ENCODE data around the gene SCLY.

SCLY gene

DNA sequence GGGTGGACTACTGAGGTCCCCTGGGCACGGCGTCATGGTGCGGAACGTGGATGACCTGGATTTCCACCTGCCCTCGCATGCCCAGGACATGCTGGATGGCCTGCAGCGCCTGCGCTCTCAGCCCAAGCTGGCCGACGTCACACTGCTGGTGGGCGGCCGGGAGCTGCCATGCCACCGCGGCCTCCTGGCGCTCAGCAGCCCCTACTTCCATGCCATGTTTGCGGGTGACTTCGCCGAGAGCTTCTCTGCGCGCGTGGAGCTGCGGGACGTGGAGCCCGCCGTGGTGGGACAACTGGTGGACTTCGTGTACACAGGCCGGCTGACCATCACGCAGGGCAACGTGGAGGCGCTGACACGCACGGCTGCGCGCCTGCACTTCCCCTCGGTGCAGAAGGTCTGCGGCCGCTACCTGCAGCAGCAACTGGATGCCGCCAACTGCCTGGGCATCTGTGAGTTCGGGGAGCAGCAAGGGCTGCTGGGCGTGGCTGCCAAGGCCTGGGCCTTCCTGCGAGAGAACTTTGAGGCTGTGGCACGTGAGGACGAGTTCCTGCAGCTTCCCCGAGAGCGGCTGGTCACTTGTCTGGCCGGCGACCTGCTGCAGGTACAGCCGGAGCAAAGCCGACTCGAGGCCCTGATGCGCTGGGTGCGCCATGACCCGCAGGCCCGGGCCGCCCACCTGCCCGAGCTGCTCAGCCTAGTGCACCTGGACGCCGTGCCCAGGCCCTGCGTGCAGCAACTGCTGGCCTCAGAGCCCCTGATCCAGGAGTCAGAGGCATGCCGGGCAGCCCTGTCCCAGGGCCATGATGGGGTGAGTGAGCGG lies 80.1 kb downstream of the SCLY start:
- no peak for DNase-seq (ENCODE audit: low read depth)

DNA sequence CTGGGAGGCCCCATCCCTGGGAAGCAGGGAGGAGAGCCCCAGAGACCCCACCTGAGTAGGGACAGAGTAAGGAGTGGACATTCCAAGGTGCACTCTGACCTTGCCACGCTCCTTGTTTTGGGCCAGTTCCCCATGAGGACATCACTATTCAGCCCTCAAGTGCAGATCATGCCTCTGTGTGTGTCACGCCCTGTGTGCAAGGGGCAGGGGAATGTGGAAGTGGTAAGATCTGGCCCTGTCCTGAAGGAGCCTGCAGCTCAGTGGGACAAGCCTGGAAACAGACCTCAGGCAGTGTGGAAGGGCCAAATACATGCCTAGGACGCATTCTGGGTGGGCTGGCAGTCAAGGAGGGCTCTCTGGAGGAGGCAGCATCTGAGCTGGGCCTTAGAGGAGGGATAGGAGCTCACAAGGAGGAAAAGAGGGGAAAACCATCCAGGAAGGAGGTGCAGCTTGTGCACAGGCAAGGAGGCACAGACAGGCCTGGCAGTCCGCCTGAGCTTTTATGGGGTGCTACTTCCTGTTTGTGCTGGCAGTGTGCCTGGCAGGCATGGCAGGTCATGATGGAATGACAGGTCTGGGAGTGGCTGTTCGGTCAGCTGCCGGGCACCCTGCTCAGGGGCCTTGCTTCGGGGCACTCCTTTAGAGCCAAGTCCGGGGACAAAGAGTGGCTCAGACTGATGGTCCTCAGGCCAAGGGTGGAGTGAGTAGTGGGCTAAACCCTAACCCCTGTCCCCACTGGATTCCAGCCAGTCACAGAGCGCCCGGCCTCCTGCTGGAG lies 80.9 kb downstream of the SCLY start:
- no peak for DNase-seq (ENCODE audit: low read depth)

DNA sequence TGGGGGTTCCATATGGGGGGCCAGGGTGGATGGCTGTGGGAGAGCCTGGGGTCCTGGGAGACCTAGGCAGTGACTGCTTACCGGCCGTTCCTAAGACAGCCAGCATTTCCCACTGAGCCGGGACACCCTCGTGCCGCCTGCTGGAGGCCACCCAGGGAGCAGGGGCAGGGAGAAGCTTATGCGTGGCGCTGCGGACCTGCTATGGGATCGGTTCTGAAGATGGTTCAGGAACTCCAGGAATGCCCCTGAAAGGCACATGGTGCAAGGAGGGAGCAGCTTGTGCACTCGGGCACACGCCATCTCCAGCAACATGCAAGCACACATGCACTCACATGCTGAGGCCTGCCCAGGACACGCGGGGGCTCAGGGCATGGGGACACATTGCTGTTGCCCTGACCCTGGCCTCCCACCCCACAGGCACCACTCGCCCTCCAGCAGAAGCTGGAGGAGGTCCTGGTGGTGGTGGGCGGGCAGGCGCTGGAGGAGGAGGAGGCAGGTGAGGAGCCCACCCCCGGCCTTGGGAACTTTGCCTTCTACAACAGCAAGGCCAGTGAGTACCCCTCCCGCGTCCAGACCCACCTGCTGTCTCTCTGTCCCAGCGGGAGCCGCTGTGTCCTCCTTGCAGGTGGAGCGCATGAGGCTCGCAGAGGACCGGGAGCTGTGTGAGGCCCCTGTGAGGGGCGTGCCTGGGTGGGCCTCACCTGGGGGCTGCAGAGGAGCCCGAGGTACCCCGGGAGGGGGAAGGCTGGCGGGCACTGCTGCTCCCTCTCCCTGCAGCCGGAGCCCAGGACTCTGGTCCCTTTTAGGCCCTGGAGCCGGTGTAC lies 81.8 kb downstream of the SCLY start:
- no peak for DNase-seq (ENCODE audit: low read depth)

DNA sequence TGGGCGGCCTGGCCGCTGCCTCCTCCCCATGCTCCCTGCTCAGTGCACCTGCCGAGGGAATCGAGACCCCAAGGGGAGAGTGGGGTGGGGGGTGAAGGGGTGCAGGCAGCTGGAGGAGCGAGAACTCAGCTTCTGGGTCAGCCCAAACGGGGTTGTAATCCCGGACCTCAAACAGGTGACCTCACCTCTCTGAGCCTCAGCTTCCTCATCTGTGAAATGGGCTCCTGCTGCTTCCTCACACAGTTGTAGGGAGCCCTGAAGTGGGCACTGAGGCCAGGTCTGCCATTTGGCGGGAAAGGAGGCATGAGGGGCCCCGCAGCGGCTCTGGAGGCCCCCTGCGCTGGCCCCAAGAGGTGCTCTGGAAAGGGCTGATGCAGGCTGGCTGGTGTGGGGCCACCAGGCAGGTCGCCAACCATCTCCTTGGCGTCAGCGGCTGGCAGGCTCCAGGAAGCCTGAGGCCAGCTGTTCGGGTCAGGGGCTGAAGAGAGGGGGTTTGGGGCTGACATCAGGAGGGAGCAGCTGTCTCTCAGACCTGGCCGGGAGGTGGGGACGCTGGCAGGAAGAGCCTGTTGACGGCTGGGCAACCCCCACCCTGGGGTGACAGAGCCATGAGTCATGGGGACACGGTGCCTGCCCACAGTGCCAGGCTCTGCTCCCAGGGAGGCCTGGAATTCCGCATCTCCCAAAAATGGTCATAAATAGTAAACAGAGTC lies 82.6 kb downstream of the SCLY start:
- no peak for DNase-seq (ENCODE audit: low read depth)

DNA sequence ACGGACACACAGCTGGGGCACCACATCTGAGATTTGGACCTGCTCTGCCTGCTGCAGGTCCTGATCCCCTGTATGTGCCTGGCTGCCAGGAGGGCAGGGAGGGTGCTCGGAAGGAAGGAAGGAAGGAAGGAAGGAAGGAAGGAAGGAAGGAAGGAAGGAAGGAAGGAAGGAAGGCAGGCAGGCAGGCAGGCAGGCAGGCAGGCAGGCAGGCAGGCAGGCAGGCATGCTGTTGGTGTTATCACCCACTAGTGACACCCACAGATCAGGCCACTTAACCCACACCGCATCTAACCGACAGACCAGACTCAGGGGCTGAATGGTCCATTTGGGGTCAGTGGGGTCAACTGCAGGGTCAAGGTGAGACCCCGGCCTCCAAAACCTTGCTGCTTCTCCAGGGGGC lies 83.5 kb downstream of the SCLY start:
- no peak for DNase-seq (ENCODE audit: low read depth)

DNA sequence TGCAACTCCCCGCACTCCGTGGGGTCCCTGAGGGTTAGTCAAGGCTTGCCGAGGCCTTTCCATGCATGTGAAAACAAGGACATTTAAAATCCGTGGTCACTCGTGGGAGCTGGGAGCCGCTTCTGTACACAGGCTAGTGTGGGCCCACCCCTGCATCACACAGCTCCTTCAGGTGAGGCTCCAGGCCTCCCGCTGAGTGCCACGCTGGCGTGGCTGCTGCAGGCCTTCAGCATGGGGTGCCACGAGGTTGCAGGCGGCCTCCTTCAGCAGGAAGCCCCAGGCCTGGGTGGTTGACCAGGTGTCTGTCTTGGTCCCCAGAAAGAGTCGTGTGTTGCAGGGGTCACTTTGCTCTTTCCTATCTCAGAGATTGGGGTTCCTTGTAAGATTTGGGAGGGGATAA lies 84.2 kb downstream of the SCLY start:
- no peak for DNase-seq (ENCODE audit: low read depth)

DNA sequence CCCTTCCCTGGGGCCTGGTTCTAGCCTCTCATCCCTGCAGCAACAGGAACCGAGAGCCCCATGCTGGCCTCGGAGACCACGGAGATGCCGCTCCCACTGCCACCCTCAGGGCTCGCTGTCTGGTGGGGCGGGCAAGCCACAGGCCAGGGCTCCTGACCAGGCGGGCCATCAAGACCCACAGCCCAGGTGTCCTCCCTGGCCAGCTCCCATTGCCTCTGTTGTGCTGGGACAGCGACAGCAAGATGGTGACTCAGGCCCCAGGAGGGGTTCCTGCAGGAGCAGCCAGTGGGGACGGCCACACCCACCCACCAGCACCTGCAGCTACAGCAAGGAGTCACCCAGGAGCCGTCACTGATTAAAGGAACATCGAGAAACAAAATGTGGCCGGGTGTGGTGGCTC lies 85.0 kb downstream of the SCLY start:
- no peak for DNase-seq (ENCODE audit: low read depth)

DNA sequence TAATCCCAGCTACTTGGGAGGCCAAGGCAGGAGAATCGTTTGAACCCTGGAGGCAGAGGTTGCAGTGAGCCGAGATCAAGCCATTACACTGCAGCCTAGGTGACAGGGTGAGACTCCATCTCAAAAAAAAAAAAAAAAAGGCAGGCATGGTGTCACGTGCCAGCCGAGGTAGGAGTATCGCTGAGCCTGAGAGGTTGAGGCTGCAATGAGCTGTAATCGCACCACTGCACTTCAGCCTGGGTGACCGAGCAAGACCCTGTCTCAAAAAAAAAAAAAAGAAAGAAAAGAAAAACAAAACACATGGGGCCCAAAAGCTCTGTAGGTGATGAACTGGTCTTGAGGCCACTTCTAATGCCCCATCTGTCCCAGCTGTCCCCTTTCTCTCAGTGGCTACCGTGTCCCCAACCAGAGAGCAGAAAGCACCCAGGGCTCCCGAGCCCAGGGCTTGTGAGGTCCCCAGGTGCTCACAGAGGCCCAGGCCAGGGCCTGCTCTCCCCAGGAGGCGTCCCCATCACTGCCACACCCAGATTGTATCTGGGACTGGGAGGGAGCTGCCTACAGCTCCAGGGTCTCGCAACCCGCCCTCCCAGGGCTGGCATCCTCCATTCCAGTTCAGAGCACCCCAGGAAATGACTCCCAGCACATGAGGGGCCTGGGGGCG lies 86.2 kb downstream of the SCLY start:
- DNase-seq (ENCODE audit: low read depth) = no peak

DNA sequence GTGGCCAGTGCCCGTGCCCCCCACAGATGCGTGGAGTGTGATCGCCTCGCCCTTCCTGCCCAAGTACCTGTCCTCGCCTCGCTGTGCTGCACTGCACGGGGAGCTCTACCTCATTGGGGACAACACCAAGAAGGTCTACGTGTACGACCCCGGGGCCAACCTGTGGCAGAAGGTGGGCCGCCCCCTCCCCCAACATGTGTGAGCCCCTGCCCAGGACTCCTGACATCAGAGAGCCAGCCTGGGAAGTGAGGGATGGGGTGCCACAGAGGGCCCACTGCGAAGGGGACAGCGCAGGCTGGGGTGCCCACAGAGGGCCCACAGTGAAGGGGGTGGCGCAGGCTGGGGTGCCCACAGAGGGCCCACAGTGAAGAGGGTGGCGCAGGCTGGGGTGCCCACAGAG lies 88.2 kb downstream of the SCLY start:
- DNase-seq (ENCODE audit: low read depth) = no peak

Data from stromal cell of bone marrow (primary cell).